Measurements from ENCODE around the gene UNKL. TPM values are rescaled to one million over a fixed set of nuclear protein-coding genes. Genes with fewer than 3 reads are reported as not detected.

The UNKL gene
- total RNA-seq, 1 donor from 2014 or later: 13.4 TPM

- H3K4me3 ChIP-seq: no peak overlapping the region
- no peak for TF ChIP-seq CTCF (IDR thresholded peaks at IDR 0.05; ENCODE audit: borderline replicate concordance)
- H3K9me3 ChIP-seq (replicated peaks): no peaks in the 10 kb centered on the region
- no peaks in the 10 kb centered on the region for H3K27me3 ChIP-seq (ENCODE audit: low read depth)
- intact Hi-C loops (cut with micrococcal nuclease): no loop called here
- H3K4me1 ChIP-seq: no peaks in the 10 kb centered on the region
- no peak for DNase-seq
- peaks cover 58% of the 10 kb centered on the region for H3K36me3 ChIP-seq
- no peak overlapping the region for H3K27ac ChIP-seq (replicated peaks)
Observed at GRCh38 chr16:1401758-1402154, 12.7 kb downstream of the UNKL start.

GRCh38 chr16:1401061-1401757, 13.3 kb downstream of the UNKL start:
- Histone ChIP-seq H3K4me3 (no peak overlapping the region), H3K36me3 (peaks cover 61% of the 10 kb centered on the region), H3K27me3 (ENCODE audit: low read depth) (no peaks in the 10 kb centered on the region), H3K4me1 (no peaks in the 10 kb centered on the region), H3K27ac (replicated peaks) (no peak overlapping the region), H3K9me3 (replicated peaks) (no peaks in the 10 kb centered on the region)
- no peak for DNase-seq
- intact Hi-C loops (cut with micrococcal nuclease): no loop called here
- TF ChIP-seq CTCF (IDR thresholded peaks at IDR 0.05; ENCODE audit: borderline replicate concordance): no peak

GRCh38 chr16:1398826-1399581, 15.5 kb downstream of the UNKL start:
- Histone ChIP-seq H3K4me3 (no peak overlapping the region), H3K4me1 (no peaks in the 10 kb centered on the region), H3K36me3 (peaks cover 80% of the 10 kb centered on the region), H3K27ac (replicated peaks) (no peak overlapping the region), H3K9me3 (replicated peaks) (no peaks in the 10 kb centered on the region), H3K27me3 (ENCODE audit: low read depth) (no peaks in the 10 kb centered on the region)
- DNase-seq: no peak
- no peak for TF ChIP-seq CTCF (IDR thresholded peaks at IDR 0.05; ENCODE audit: borderline replicate concordance)
- intact Hi-C loops (cut with micrococcal nuclease): no loop called here

GRCh38 chr16:1398351-1398750, 16.2 kb downstream of the UNKL start:
- no peaks in the 10 kb centered on the region for H3K27me3 ChIP-seq (ENCODE audit: low read depth)
- H3K4me1 ChIP-seq: no peaks in the 10 kb centered on the region
- H3K9me3 ChIP-seq (replicated peaks): no peaks in the 10 kb centered on the region
- H3K27ac ChIP-seq (replicated peaks): no peak overlapping the region
- peaks cover 81% of the 10 kb centered on the region for H3K36me3 ChIP-seq
- no peak for TF ChIP-seq CTCF (IDR thresholded peaks at IDR 0.05; ENCODE audit: borderline replicate concordance)
- H3K4me3 ChIP-seq: no peak overlapping the region
- DNase-seq: no peak
- intact Hi-C loops (cut with micrococcal nuclease): no loop called here

GRCh38 chr16:1397779-1398178, 16.7 kb downstream of the UNKL start:
- no peaks in the 10 kb centered on the region for H3K27me3 ChIP-seq (ENCODE audit: low read depth)
- no peak overlapping the region for H3K4me3 ChIP-seq
- H3K4me1 ChIP-seq: no peaks in the 10 kb centered on the region
- no peaks in the 10 kb centered on the region for H3K9me3 ChIP-seq (replicated peaks)
- DNase-seq: no peak
- H3K36me3 ChIP-seq: peaks cover 81% of the 10 kb centered on the region
- intact Hi-C loops (cut with micrococcal nuclease): no loop called here
- H3K27ac ChIP-seq (replicated peaks): no peak overlapping the region
- TF ChIP-seq CTCF (IDR thresholded peaks at IDR 0.05; ENCODE audit: borderline replicate concordance): no peak

All from left ventricle myocardium inferior (tissue), 1 donor.